Measurements from ENCODE around the gene PTK6. TPM values are rescaled to one million over a fixed set of nuclear protein-coding genes. Genes with fewer than 3 reads are reported as not detected.

The PTK6 gene
- total RNA-seq, 3 donors from 2014 or later = 0.16 to 2.3 (median 0.88) TPM

DNA sequence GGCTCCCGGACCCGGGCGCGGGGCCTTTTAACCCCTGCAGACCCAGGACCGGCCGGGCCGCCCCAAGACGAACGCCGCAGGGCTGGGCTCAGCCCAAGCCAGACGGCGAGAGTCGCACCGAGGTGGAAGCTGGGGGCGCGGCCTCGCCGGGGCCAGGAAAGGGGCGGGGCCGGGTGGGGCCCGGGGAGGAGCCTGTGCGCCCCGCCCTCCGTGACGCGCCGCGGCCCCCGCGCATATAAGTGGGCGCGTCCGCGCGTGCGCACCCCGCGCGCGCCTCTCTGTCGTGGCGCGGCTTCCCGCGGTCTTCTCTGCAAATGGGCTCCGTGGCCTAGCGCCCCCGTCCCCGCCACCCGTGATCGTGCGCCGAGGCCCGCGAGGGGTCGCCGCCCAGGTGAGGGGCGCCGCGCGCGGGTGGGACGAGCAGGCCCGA is 16.7 kb downstream of the PTK6 start, which contains the start of gene PPDPF:
PPDPF (plus strand) TSS at position 262 of the 430 bp plus-strand sequence. CDS start 544 bp downstream, outside the sequence.
- intact Hi-C loops (cut with DNase I; ENCODE audit: low total_unique reads) = no loop called here
- no peaks in the 10 kb centered on the region for H3K36me3 ChIP-seq
- peak; percentile 41 for TF ChIP-seq POLR2A (IDR thresholded peaks at IDR 0.05)
- TF ChIP-seq, protein P1, sequence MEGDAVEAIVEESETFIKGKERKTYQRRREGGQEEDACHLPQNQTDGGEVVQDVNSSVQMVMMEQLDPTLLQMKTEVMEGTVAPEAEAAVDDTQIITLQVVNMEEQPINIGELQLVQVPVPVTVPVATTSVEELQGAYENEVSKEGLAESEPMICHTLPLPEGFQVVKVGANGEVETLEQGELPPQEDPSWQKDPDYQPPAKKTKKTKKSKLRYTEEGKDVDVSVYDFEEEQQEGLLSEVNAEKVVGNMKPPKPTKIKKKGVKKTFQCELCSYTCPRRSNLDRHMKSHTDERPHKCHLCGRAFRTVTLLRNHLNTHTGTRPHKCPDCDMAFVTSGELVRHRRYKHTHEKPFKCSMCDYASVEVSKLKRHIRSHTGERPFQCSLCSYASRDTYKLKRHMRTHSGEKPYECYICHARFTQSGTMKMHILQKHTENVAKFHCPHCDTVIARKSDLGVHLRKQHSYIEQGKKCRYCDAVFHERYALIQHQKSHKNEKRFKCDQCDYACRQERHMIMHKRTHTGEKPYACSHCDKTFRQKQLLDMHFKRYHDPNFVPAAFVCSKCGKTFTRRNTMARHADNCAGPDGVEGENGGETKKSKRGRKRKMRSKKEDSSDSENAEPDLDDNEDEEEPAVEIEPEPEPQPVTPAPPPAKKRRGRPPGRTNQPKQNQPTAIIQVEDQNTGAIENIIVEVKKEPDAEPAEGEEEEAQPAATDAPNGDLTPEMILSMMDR (IDR thresholded peaks at IDR 0.05) = no peak
- peak; percentile 95 to 98 (median 95) for TF ChIP-seq POLR2AphosphoS5 (IDR thresholded peaks at IDR 0.05)
- DNase-seq (ENCODE audit: low spot score in 2 of 2) = peak; percentile 78 to 85
- peaks cover 0 to 15% of the 10 kb centered on the region in 2 donors for H3K4me1 ChIP-seq
- peak within 1 kb of the TSS; percentile 85 to 95 (median 90) for H3K4me3 ChIP-seq
- peaks cover 0 to 9% of the 10 kb centered on the region in 2 donors for H3K9me3 ChIP-seq
- no peaks in the 10 kb centered on the region for H3K27me3 ChIP-seq
- peak within 1 kb of the TSS; percentile 99 for H3K27ac ChIP-seq

GRCh38 chr20:63519668-63520503 is 17.3 kb downstream of the PTK6 start:
- TF ChIP-seq POLR2A (IDR thresholded peaks at IDR 0.05) = no peak
- TF ChIP-seq, protein P1 (IDR thresholded peaks at IDR 0.05) = no peak
- no peak for TF ChIP-seq POLR2AphosphoS5 (IDR thresholded peaks at IDR 0.05)
- H3K27ac ChIP-seq = peak overlapping the region; percentile 99
- peak overlapping the region; percentile 85 to 95 (median 90) for H3K4me3 ChIP-seq
- H3K9me3 ChIP-seq = peaks cover 0 to 9% of the 10 kb centered on the region in 2 donors
- peak in 1 of 2 donors; percentile 50 for DNase-seq (ENCODE audit: low spot score in 2 of 2)
- H3K27me3 ChIP-seq = no peaks in the 10 kb centered on the region
- H3K4me1 ChIP-seq = peaks cover 0 to 15% of the 10 kb centered on the region in 2 donors
- H3K36me3 ChIP-seq = no peaks in the 10 kb centered on the region
- intact Hi-C loops (cut with DNase I; ENCODE audit: low total_unique reads) = no loop called here

- Histone ChIP-seq H3K4me1 (peaks cover 0 to 15% of the 10 kb centered on the region in 2 donors), H3K36me3 (no peaks in the 10 kb centered on the region), H3K27ac (no peak overlapping the region), H3K27me3 (no peaks in the 10 kb centered on the region), H3K9me3 (peaks cover 0 to 9% of the 10 kb centered on the region in 2 donors), H3K4me3 (peak overlapping the region; percentile 85 to 95 (median 90))
- TF ChIP-seq, protein P1 (IDR thresholded peaks at IDR 0.05) = no peak
- TF ChIP-seq POLR2AphosphoS5 (IDR thresholded peaks at IDR 0.05) = no peak
- TF ChIP-seq POLR2A (IDR thresholded peaks at IDR 0.05) = no peak
- DNase-seq (ENCODE audit: low spot score in 2 of 2) = no peak
- intact Hi-C loops (cut with DNase I; ENCODE audit: low total_unique reads) = no loop called here
Observed at GRCh38 chr20:63518946-63519667, 18.1 kb downstream of the PTK6 start.

- TF ChIP-seq, protein P1 (IDR thresholded peaks at IDR 0.05) = no peak
- no peak for TF ChIP-seq POLR2AphosphoS5 (IDR thresholded peaks at IDR 0.05)
- no peak for TF ChIP-seq POLR2A (IDR thresholded peaks at IDR 0.05)
Observed at GRCh38 chr20:63518351-63518861, 18.8 kb downstream of the PTK6 start.

More at GRCh38 chr20:63518351-63518861, 18.8 kb downstream of the PTK6 start:
- Histone ChIP-seq H3K4me3 (no peak overlapping the region), H3K9me3 (peaks cover 0 to 2% of the 10 kb centered on the region in 2 donors), H3K4me1 (peaks cover 0 to 15% of the 10 kb centered on the region in 2 donors), H3K27ac (no peak overlapping the region), H3K27me3 (no peaks in the 10 kb centered on the region), H3K36me3 (no peaks in the 10 kb centered on the region)
- DNase-seq (ENCODE audit: low spot score in 2 of 2) = no peak
- intact Hi-C loops (cut with DNase I; ENCODE audit: low total_unique reads) = no loop called here

Data from breast epithelium (tissue), 4 donors.